Fibroblast of pulmonary artery (primary cell): Measurements from ENCODE around the gene DMRTB1.

Experiments used
- DNase-seq: peaks from one replicate; pipeline ENCODE4 v3.0.0-alpha.2; 2010; ENCODE audit warnings: low read depth
- H3K4me3 ChIP-seq: replicated peaks from 2 replicates; pipeline ENCODE4 v1.5.1; 2011; ENCODE audit warnings: low read depth, mild to moderate bottlenecking, control low read depth, low read length, moderate library complexity
- TF ChIP-seq, protein P1 (sequence below): IDR thresholded peaks from 2 replicates; pipeline ENCODE4 v1.5.1; 2011; ENCODE audit warnings: mild to moderate bottlenecking, control low read depth, low read length, inconsistent platforms; ENCODE audit errors: missing control alignments

Gene DMRTB1

GRCh38 chr1:53435151-53435550 is 24.0 kb upstream of the DMRTB1 start:
- no peak for DNase-seq
- TF ChIP-seq, protein P1, sequence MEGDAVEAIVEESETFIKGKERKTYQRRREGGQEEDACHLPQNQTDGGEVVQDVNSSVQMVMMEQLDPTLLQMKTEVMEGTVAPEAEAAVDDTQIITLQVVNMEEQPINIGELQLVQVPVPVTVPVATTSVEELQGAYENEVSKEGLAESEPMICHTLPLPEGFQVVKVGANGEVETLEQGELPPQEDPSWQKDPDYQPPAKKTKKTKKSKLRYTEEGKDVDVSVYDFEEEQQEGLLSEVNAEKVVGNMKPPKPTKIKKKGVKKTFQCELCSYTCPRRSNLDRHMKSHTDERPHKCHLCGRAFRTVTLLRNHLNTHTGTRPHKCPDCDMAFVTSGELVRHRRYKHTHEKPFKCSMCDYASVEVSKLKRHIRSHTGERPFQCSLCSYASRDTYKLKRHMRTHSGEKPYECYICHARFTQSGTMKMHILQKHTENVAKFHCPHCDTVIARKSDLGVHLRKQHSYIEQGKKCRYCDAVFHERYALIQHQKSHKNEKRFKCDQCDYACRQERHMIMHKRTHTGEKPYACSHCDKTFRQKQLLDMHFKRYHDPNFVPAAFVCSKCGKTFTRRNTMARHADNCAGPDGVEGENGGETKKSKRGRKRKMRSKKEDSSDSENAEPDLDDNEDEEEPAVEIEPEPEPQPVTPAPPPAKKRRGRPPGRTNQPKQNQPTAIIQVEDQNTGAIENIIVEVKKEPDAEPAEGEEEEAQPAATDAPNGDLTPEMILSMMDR, result no peak
- no peak overlapping the region for H3K4me3 ChIP-seq

DNA sequence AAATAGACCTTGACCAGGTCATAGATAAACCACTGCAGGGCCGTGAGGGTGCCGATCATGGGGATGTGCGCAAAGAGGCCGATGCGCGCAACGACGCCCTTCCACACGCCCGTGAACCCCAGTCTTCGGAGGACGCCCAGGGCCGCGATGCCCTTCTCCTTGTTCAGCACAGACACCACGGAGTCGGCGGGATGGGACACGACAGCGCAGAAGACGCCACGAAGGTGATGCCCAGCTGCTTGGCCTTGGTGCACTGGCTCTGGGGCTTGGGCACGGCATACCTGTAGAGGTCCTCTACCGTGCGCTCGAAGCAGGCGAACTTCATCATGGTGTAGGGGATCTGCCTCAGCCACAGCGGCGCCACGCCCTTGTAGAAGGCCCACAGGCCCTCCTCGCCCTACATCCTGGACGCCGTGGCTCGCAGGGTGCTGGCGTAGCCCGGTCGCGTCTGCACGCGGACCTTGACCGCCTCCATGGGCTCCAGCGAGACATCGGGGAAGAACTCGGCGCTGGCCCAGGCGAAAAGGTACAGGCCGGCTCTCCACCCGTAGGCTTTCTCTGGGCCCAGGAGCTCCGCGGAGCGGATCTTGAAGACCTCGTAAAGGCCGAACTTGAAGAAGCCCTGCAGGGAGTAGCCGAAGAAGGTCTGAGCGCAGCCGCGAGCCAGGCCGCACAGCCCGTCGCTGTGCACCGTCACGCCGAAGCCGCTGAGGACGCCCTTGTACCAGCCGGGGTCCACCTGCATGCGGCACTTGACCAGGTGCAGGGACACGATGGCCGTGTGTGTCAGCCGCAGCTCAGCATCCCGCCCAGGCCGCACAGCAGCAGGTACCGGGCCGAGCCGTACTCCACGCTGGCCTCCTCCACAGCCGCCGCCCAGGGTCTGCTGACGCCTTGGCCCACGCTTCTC is 20.5 kb upstream of the DMRTB1 start:
- TF ChIP-seq, protein P1, result no peak
- no peak for DNase-seq
- no peak overlapping the region for H3K4me3 ChIP-seq

- H3K4me3 ChIP-seq, result no peak overlapping the region
- DNase-seq, result no peak
- TF ChIP-seq, protein P1, result no peak
Measured at GRCh38 chr1:53439337-53440207, 19.6 kb upstream of the DMRTB1 start.

GRCh38 chr1:53440633-53441032 is 18.6 kb upstream of the DMRTB1 start:
- DNase-seq, result no peak
- H3K4me3 ChIP-seq, result no peak overlapping the region
- TF ChIP-seq, protein P1, result no peak

GRCh38 chr1:53442299-53442698 is 16.9 kb upstream of the DMRTB1 start:
- TF ChIP-seq, protein P1, result no peak
- H3K4me3 ChIP-seq, result no peak overlapping the region
- peak; percentile 49 for DNase-seq

GRCh38 chr1:53446051-53446450 is 13.1 kb upstream of the DMRTB1 start:
- no peak overlapping the region for H3K4me3 ChIP-seq
- TF ChIP-seq, protein P1, result no peak
- no peak for DNase-seq
